CD14-positive monocyte (primary cell): Measurements from ENCODE around the gene CPB2. TPM values are rescaled to one million over a fixed set of nuclear protein-coding genes. Genes with fewer than 3 reads are reported as not detected.

ENCODE experiments used
- DNase-seq, 3 donors: peaks; one replicate each; pipeline ENCODE4 v3.0.0-alpha.2; 2011 to 2022
- H2AFZ ChIP-seq: 2 replicates; pipeline ENCODE4 v1.6.0; 2012; ENCODE audit warnings: mild to moderate bottlenecking, low read depth, low read length, inconsistent platforms; ENCODE audit not compliant: insufficient read depth, poor library complexity, severe bottlenecking
- H3K27ac ChIP-seq, 2 donors: 1 replicate in 1 of 2; 2 replicates in 1 of 2; pipeline ENCODE4 v1.5.1; 2012 to 2013; ENCODE audit warnings: low read length in 2 of 2, control low read depth in 1 of 2, inconsistent platforms in 1 of 2, low read depth in 1 of 2, mild to moderate bottlenecking in 1 of 2
- H3K27me3 ChIP-seq, 2 donors: one replicate each; pipeline versions ENCODE4 v1.6.0 to v1.6.1; 2011 to 2013; ENCODE audit warnings: low read length in 2 of 2; ENCODE audit not compliant: control insufficient read depth in 2 of 2, insufficient read depth in 2 of 2
- H3K36me3 ChIP-seq, 2 donors: replicated peaks in 1 of 2; 1 replicate in 1 of 2; 2 replicates in 1 of 2; pipeline versions ENCODE4 v1.5.1 to v1.6.1; 2012 to 2013; ENCODE audit warnings: low read length in 2 of 2, control low read depth in 1 of 2, inconsistent platforms in 1 of 2, mild to moderate bottlenecking in 1 of 2; ENCODE audit not compliant: insufficient read depth in 2 of 2, control insufficient read depth in 1 of 2
- H3K4me1 ChIP-seq, 2 donors: 1 replicate in 1 of 2; 2 replicates in 1 of 2; pipeline versions ENCODE4 v1.5.1 to v1.6.1; 2012 to 2013; ENCODE audit warnings: low read length in 2 of 2, control low read depth in 1 of 2, inconsistent platforms in 1 of 2, mild to moderate bottlenecking in 1 of 2, moderate library complexity in 1 of 2; ENCODE audit not compliant: insufficient read depth in 2 of 2, control insufficient read depth in 1 of 2
- H3K4me2 ChIP-seq: replicated peaks from 2 replicates; pipeline ENCODE3; 2012; ENCODE audit warnings: low read length, moderate library complexity, mild to moderate bottlenecking; ENCODE audit not compliant: poor library complexity, severe bottlenecking; ENCODE audit errors: extremely low read depth
- H3K4me3 ChIP-seq, 3 experiments: fragments of 200-600 bp in 1 of 3; sonication (generic) in 1 of 3; replicated peaks in 1 of 3; 1 replicate in 2 of 3; 2 replicates in 1 of 3; pipeline ENCODE4 v1.5.1; 2011 to 2013; ENCODE audit warnings: low read length in 3 of 3, mild to moderate bottlenecking in 3 of 3, control low read depth in 2 of 3, low read depth in 2 of 3, inconsistent platforms in 1 of 3, moderate library complexity in 1 of 3
- H3K79me2 ChIP-seq: 2 replicates; pipeline ENCODE4 v1.6.0; 2012; ENCODE audit warnings: mild to moderate bottlenecking, control low read depth, inconsistent platforms, low read length, moderate library complexity; ENCODE audit not compliant: insufficient read depth
- H3K9ac ChIP-seq: 2 replicates; pipeline ENCODE4 v1.6.0; 2017; ENCODE audit warnings: low read length, mild to moderate bottlenecking; ENCODE audit not compliant: insufficient read depth, poor library complexity, severe bottlenecking
- H3K9me3 ChIP-seq, 2 donors: replicated peaks in 1 of 2; 1 replicate in 1 of 2; 2 replicates in 1 of 2; pipeline versions ENCODE4 v1.5.1 to v1.6.1; 2012 to 2013; ENCODE audit warnings: low read length in 2 of 2, control low read depth in 1 of 2; ENCODE audit not compliant: control insufficient read depth in 1 of 2, insufficient read depth in 1 of 2
- H4K20me1 ChIP-seq: 2 replicates; pipeline ENCODE4 v1.6.0; 2012; ENCODE audit warnings: mild to moderate bottlenecking, low read length, control low read depth, moderate library complexity; ENCODE audit not compliant: insufficient read depth
- H3K27ac Mint-ChIP-seq, 7 donors: one replicate each; pipeline ENCODE4 v1.8.0; 2020; ENCODE audit warnings: mild to moderate bottlenecking in 7 of 7, mixed read lengths in 7 of 7, moderate library complexity in 6 of 7, inconsistent platforms in 2 of 7
- H3K27me3 Mint-ChIP-seq, 3 donors: one replicate each; pipeline ENCODE4 v1.8.0; 2021 to 2022; ENCODE audit warnings: low read depth in 3 of 3, mild to moderate bottlenecking in 3 of 3, mixed read lengths in 3 of 3, moderate library complexity in 3 of 3, inconsistent platforms in 1 of 3
- H3K36me3 Mint-ChIP-seq, 2 donors: one replicate each; pipeline ENCODE4 v1.8.0; 2020; ENCODE audit warnings: mixed read lengths in 2 of 2, inconsistent platforms in 1 of 2, mild to moderate bottlenecking in 1 of 2
- H3K4me1 Mint-ChIP-seq: one replicate; pipeline ENCODE4 v1.8.0; 2020; ENCODE audit warnings: mild to moderate bottlenecking, mixed read lengths
- H3K4me3 Mint-ChIP-seq, 2 donors: one replicate each; pipeline ENCODE4 v1.8.0; 2020; ENCODE audit warnings: mild to moderate bottlenecking in 2 of 2, mixed read lengths in 2 of 2, moderate library complexity in 1 of 2
- H3K9me3 Mint-ChIP-seq, 7 donors: one replicate each; pipeline ENCODE4 v1.8.0; 2020 to 2022; ENCODE audit warnings: mixed read lengths in 7 of 7, mild to moderate bottlenecking in 6 of 7, moderate library complexity in 6 of 7, inconsistent platforms in 2 of 7
- CTCF ChIP-seq: fragments of 200-600 bp; IDR thresholded peaks from one replicate; pipeline ENCODE4 v1.8.0; 2022; ENCODE audit warnings: antibody characterized with exemption, mild to moderate bottlenecking
- WGBS: methylation state at CpG from one replicate; pipeline ENCODE4 v1.1.5; 2013; ENCODE audit warnings: missing lambda C conversion rate; ENCODE audit not compliant: insufficient coverage; 5-methylcytosine and 5-hydroxymethylcytosine counted together
- intact Hi-C, 2 donors: fragments of 100-400 bp; cut with micrococcal nuclease; formaldehyde crosslinking; loops; one replicate each; pipeline versions ENCODE4 v1.15.0 to v1.15.1; 2023
- polyA plus RNA-seq, 3 donors: library from polyadenylated mRNA; depleted of rRNA in 1 of 3; unstranded in 2 of 3; stranded (reverse) in 1 of 3; fragments of 300-500 nt in 2 of 3; fragments of >200 nt in 1 of 3; fragmentation: Illumina TruSeq in 2 of 3; gene quantifications; 1 replicate in 2 of 3; 2 replicates in 1 of 3; pipeline ENCODE4 v1.2.3, GENCODE V29; 2012 to 2021

CPB2 gene
- polyA plus RNA-seq, 3 donors, result 0.15 to 0.18 TPM; not detected in 1

DNA sequence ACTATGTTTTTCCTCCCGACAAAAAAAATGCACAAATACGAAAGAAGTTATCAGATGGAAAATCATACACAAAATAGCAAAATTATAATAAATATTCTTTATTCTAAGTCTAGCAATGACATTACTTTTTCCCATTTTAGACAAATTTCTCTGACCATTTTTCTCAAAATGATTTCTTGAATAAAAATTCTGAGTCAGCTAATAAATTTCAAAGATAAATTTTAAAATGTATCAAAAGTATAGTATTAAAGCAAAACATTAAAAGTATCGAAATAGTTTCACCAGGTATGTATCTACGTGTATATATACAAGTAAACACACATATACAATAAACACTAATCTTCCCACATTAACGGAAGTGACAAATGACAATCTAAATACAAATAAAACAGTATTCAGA, 61.2 kb downstream of the CPB2 start:
- Histone ChIP-seq H3K9ac (no peak overlapping the region), H3K4me3 (no peak overlapping the region), H3K9me3 (no peaks in the 10 kb centered on the region), H3K79me2 (peaks cover 52% of the 10 kb centered on the region), H4K20me1 (peaks cover 22% of the 10 kb centered on the region), H3K4me1 (no peaks in the 10 kb centered on the region), H3K4me2 (no peak overlapping the region), H2AFZ (no peak overlapping the region), H3K27ac (no peak overlapping the region), H3K36me3 (peaks cover 36 to 58% of the 10 kb centered on the region in 2 donors), H3K27me3 (no peaks in the 10 kb centered on the region)
- peaks cover 38 to 44% of the 10 kb centered on the region in 2 donors for H3K36me3 Mint-ChIP-seq
- intact Hi-C loops, result loop anchor here in 1 of 2 donors (10.0 kb wide), 1 partner anchor 709 kb away; no protein-coding TSS in a partner anchor
- no CpG with 5 or more reads among the region's 5 CpGs for WGBS
- peaks cover 2% of the 10 kb centered on the region for H3K4me1 Mint-ChIP-seq
- DNase-seq, result no peak
- no peak overlapping the region for H3K27ac Mint-ChIP-seq
- H3K4me3 Mint-ChIP-seq, result no peak overlapping the region
- peaks cover 0 to 7% (median 2%) of the 10 kb centered on the region in 7 donors for H3K9me3 Mint-ChIP-seq
- H3K27me3 Mint-ChIP-seq, result peaks cover 0 to 1% (median 0%) of the 10 kb centered on the region in 3 donors
- no peak for TF ChIP-seq CTCF

DNA sequence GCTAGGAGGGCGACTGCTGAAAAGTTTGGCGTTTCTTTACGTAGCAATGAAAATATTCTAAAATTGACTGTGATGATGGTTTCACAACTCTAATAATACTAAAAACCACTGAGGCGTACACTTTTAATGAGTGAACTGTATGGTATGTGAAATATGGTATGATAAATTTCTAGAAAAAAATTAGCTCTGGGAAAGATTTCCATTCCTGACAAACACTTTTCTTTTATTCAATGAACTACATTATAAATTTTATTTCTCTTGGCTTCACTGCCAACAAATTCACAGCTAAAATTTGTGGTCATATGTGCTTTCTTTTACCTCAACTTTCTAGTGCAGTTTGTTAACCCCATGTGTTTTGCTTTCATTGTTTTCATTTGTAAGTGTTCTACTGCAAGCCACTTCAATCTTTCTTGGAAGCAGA, 63.4 kb downstream of the CPB2 start:
- Mint-ChIP-seq H3K27ac (peak overlapping the region in 2 of 7 donors; percentile 19 to 40), H3K36me3 (peaks cover 52% of the 10 kb centered on the region in 2 donors), H3K4me3 (no peak overlapping the region), H3K4me1 (no peaks in the 10 kb centered on the region), H3K9me3 (no peaks in the 10 kb centered on the region), H3K27me3 (peaks cover 0 to 1% (median 1%) of the 10 kb centered on the region in 3 donors)
- Histone ChIP-seq H3K79me2 (peaks cover 31% of the 10 kb centered on the region), H4K20me1 (peaks cover 23% of the 10 kb centered on the region), H3K9me3 (no peaks in the 10 kb centered on the region), H3K27me3 (no peaks in the 10 kb centered on the region), H3K4me2 (no peak overlapping the region), H3K4me1 (no peaks in the 10 kb centered on the region), H3K9ac (no peak overlapping the region), H3K4me3 (no peak overlapping the region), H3K27ac (no peak overlapping the region), H3K36me3 (peaks cover 45 to 79% of the 10 kb centered on the region in 2 donors), H2AFZ (no peak overlapping the region)
- intact Hi-C loops, result loop anchor here in 1 of 2 donors (10.0 kb wide), 1 partner anchor 707 kb away; no protein-coding TSS in a partner anchor
- no CpG with 5 or more reads among the region's 4 CpGs for WGBS
- TF ChIP-seq CTCF, result no peak
- no peak for DNase-seq
